HCT116 (cell line): ENCODE results near the gene TTLL9. TPM values are rescaled to one million over a fixed set of nuclear protein-coding genes. Genes with fewer than 3 reads are reported as not detected.

Source experiments
- ATAC-seq: fragments of 200-7000 bp; cut with Tn5 transposase; 2 replicates; pipeline ENCODE4 v1.9.1; 2020; ENCODE audit warnings: mild to moderate bottlenecking, moderate library complexity
- BruUV-seq: library from RNA; stranded (reverse); fragments of 400-500 nt; replicated peaks from 2 replicates; lab custom pipeline; 2021; lab: Mats Ljungman, UMichigan
- CTCF ChIA-PET: fragments of 300-600 bp; sonication (Branson Sonifier 250); formaldehyde crosslinking; loops from one replicate; lab custom pipeline; 2021; ENCODE audit warnings: antibody characterized with exemption; lab: Charles Lee
- POLR2A ChIA-PET: fragments of 300-600, 350-600 bp; sonication (Branson Sonifier 250); formaldehyde crosslinking; loops from one replicate; lab custom pipeline; 2021; ENCODE audit warnings: antibody characterized with exemption; lab: Charles Lee
- RAD21 ChIA-PET, 2 experiments: fragments of 300-600 bp; sonication (Branson Sonifier 250); formaldehyde crosslinking; loops; one replicate each; lab custom pipeline; 2023; ENCODE audit warnings: low total read pairs in 2 of 2; ENCODE audit not compliant: uncharacterized antibody in 2 of 2, unreplicated experiment in 2 of 2, low non-redundant PET in 1 of 2; lab: Charles Lee
- DNase-seq: peaks from one replicate; pipeline ENCODE4 v3.0.0-alpha.2; 2010; ENCODE audit warnings: low read depth, low spot score
- H2AFZ ChIP-seq: fragments of 200-600 bp; shearing (Covaris generic), sonication (generic); 2 replicates; pipeline ENCODE4 v1.6.1; 2017; ENCODE audit warnings: low read depth, mixed run types, mixed read lengths, antibody characterized with exemption, low read length; ENCODE audit not compliant: poor library complexity, severe bottlenecking
- H3K27ac ChIP-seq: 2 replicates; pipeline ENCODE4 v1.5.1; 2012; ENCODE audit warnings: low read depth, low read length
- H3K27me3 ChIP-seq: fragments of 200-600 bp; sonication (generic); 2 replicates; pipeline ENCODE4 v1.6.1; 2016; ENCODE audit warnings: mixed run types, low read length, mixed read lengths; ENCODE audit not compliant: insufficient read depth
- H3K36me3 ChIP-seq, 2 experiments: fragments of 200-500 bp in 1 of 2; fragments of 200-600 bp in 1 of 2; sonication (Bioruptor generic) in 1 of 2; sonication (generic) in 1 of 2; 2 replicates each; pipeline versions ENCODE4 v1.5.1 to v1.6.1; 2014 to 2016; ENCODE audit warnings: low read length in 2 of 2, inconsistent platforms in 1 of 2, mixed read lengths in 1 of 2, mixed run types in 1 of 2; ENCODE audit not compliant: insufficient read depth in 2 of 2, control insufficient read depth in 1 of 2
- H3K4me1 ChIP-seq, 2 experiments: fragments of 200-600 bp in 1 of 2; sonication (generic) in 1 of 2; 2 replicates each; pipeline versions ENCODE4 v1.5.1 to v1.6.1; 2012 to 2017; ENCODE audit warnings: low read length in 2 of 2, inconsistent platforms in 1 of 2, mild to moderate bottlenecking in 1 of 2, mixed read lengths in 1 of 2, mixed run types in 1 of 2, moderate library complexity in 1 of 2; ENCODE audit not compliant: insufficient read depth in 2 of 2, control insufficient read depth in 1 of 2
- H3K4me2 ChIP-seq: fragments of 200-600 bp; sonication (generic); 2 replicates; pipeline ENCODE4 v1.6.1; 2017; ENCODE audit warnings: mixed run types, low read length, mixed read lengths
- H3K4me3 ChIP-seq, 2 experiments: fragments of 200-600 bp in 1 of 2; sonication (generic) in 1 of 2; replicated peaks in 1 of 2; 2 replicates each; pipeline ENCODE4 v1.5.1; 2011 to 2016; ENCODE audit warnings: low read length in 2 of 2, control low read depth in 1 of 2, low read depth in 1 of 2, mild to moderate bottlenecking in 1 of 2, mixed read lengths in 1 of 2, mixed run types in 1 of 2
- H3K79me2 ChIP-seq: fragments of 200-600 bp; sonication (generic); 2 replicates; pipeline ENCODE4 v1.6.1; 2017; ENCODE audit warnings: mild to moderate bottlenecking, mixed run types, low read length, moderate library complexity, mixed read lengths; ENCODE audit not compliant: insufficient read depth
- H3K9ac ChIP-seq: fragments of 200-600 bp; sonication (generic); 2 replicates; pipeline ENCODE4 v1.6.1; 2016; ENCODE audit warnings: low read length, mixed read lengths
- H3K9me2 ChIP-seq: fragments of 200-600 bp; sonication (generic), shearing (Covaris generic); 2 replicates; pipeline ENCODE4 v1.6.1; 2017; ENCODE audit warnings: mixed run types, mild to moderate bottlenecking, moderate library complexity; ENCODE audit not compliant: insufficient read depth
- H3K9me3 ChIP-seq, 2 experiments: fragments of 200-500 bp in 1 of 2; fragments of 200-600 bp in 1 of 2; sonication (Bioruptor generic) in 1 of 2; sonication (generic) in 1 of 2; 2 replicates each; pipeline ENCODE4 v1.6.1; 2014 to 2017; ENCODE audit warnings: low read length in 2 of 2, mixed read lengths in 2 of 2, inconsistent platforms in 1 of 2, low read depth in 1 of 2, mild to moderate bottlenecking in 1 of 2, mixed run types in 1 of 2, moderate library complexity in 1 of 2; ENCODE audit not compliant: control insufficient read depth in 1 of 2, insufficient read depth in 1 of 2
- H4K20me1 ChIP-seq: fragments of 200-600 bp; sonication (generic), shearing (Covaris generic); 2 replicates; pipeline ENCODE4 v1.6.1; 2017; ENCODE audit warnings: mixed run types, mild to moderate bottlenecking, moderate library complexity; ENCODE audit not compliant: insufficient read depth
- CBX3 ChIP-seq: IDR thresholded peaks from 2 replicates; pipeline ENCODE4 v1.6.1; 2012; ENCODE audit warnings: low read depth
- CEBPB ChIP-seq: IDR thresholded peaks from 2 replicates; pipeline ENCODE4 v1.6.1; 2012; ENCODE audit warnings: low read depth
- EZH2 ChIP-seq: fragments of 200-600 bp; sonication (generic); IDR thresholded peaks from 2 replicates; pipeline ENCODE4 v1.6.1; 2017; ENCODE audit warnings: antibody characterized with exemption, mixed run types
- JUND ChIP-seq: IDR thresholded peaks from 2 replicates; pipeline ENCODE4 v1.6.1; 2012
- SIN3A ChIP-seq: IDR thresholded peaks from 2 replicates; pipeline ENCODE4 v1.6.1; 2012; ENCODE audit warnings: low read depth
- intact Hi-C: fragments of 100-400 bp; cut with micrococcal nuclease; formaldehyde crosslinking; loops from 2 replicates; pipeline ENCODE4 v1.10.0; 2022
- total RNA-seq: library from RNA; stranded (reverse); gene quantifications from one replicate; pipeline ENCODE4 v1.2.1, GENCODE V29; 2021; ENCODE audit not compliant: unreplicated experiment
- TF ChIP-seq, protein P1 (sequence below), 3 experiments: fragments of 200-600 bp in 1 of 3; sonication (generic) in 1 of 3; IDR thresholded peaks in 2 of 3; conservative IDR thresholded peaks in 1 of 3; 2 replicates each; pipeline ENCODE4 v1.5.1; 2012 to 2017; ENCODE audit warnings: low read depth in 2 of 3, low read length in 2 of 3, antibody characterized with exemption in 1 of 3, borderline replicate concordance in 1 of 3, control low read depth in 1 of 3, mild to moderate bottlenecking in 1 of 3, mixed read lengths in 1 of 3, mixed run types in 1 of 3, moderate library complexity in 1 of 3; ENCODE audit not compliant: insufficient read depth in 1 of 3
- TF ChIP-seq, protein P2 (sequence below): IDR thresholded peaks from 2 replicates; pipeline ENCODE4 v1.6.1; 2011; ENCODE audit warnings: mild to moderate bottlenecking, low read length, moderate library complexity; ENCODE audit not compliant: insufficient replicate concordance; ENCODE audit errors: extremely low read depth
- TF ChIP-seq, protein P3 (sequence below): IDR thresholded peaks from 2 replicates; pipeline ENCODE4 v1.6.1; 2012

The TTLL9 gene
- total RNA-seq, 1 experiment from 2014 or later = not detected

DNA sequence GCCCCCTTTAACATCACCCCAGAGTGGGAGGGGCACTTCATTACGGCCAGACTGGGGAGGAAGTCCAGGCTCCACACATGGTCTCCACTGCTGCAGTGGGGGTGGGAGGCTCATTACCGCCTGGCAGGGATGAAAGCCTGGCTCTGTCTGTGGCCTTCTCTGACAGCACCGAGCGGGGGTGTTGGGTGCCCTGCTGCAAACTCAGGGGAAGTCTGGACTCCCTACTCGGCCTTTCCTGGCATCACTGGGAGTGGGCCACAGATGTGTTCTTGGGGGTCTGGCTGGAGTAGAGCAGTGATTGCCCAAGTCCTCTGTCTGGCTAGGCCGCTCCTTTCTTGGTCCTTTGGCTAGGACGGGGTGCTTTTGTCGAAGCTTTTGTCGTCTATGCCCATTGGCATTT is 27.1 kb downstream of the TTLL9 start:
- Histone ChIP-seq H3K36me3 (no peaks in the 10 kb centered on the region), H3K9me2 (no peaks in the 10 kb centered on the region), H3K27me3 (no peaks in the 10 kb centered on the region), H3K4me2 (no peak overlapping the region), H3K9ac (no peak overlapping the region), H3K79me2 (no peaks in the 10 kb centered on the region), H3K9me3 (no peaks in the 10 kb centered on the region), H3K27ac (no peak overlapping the region), H3K4me3 (no peak overlapping the region), H4K20me1 (no peaks in the 10 kb centered on the region), H3K4me1 (no peaks in the 10 kb centered on the region), H2AFZ (no peak overlapping the region)
- CTCF ChIA-PET = interaction anchor here (0.6 kb wide), 1 partner anchor 44 kb away, joined by 6 read pairs; no protein-coding TSS in a partner anchor
- ATAC-seq (no peak), DNase-seq (no peak)
- POLR2A ChIA-PET = no interaction called here
- RAD21 ChIA-PET = no interaction called here
- TF ChIP-seq, protein P1, sequence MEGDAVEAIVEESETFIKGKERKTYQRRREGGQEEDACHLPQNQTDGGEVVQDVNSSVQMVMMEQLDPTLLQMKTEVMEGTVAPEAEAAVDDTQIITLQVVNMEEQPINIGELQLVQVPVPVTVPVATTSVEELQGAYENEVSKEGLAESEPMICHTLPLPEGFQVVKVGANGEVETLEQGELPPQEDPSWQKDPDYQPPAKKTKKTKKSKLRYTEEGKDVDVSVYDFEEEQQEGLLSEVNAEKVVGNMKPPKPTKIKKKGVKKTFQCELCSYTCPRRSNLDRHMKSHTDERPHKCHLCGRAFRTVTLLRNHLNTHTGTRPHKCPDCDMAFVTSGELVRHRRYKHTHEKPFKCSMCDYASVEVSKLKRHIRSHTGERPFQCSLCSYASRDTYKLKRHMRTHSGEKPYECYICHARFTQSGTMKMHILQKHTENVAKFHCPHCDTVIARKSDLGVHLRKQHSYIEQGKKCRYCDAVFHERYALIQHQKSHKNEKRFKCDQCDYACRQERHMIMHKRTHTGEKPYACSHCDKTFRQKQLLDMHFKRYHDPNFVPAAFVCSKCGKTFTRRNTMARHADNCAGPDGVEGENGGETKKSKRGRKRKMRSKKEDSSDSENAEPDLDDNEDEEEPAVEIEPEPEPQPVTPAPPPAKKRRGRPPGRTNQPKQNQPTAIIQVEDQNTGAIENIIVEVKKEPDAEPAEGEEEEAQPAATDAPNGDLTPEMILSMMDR (IDR thresholded peaks at IDR 0.05 in 2 of 3, conservative IDR thresholded peaks at IDR 0.05 in 1 of 3; ENCODE audit: borderline replicate concordance in 1 of 3, insufficient read depth in 1 of 3, low read depth in 2 of 3, low read length in 2 of 3) = no peak
- no peak for TF ChIP-seq SIN3A
- TF ChIP-seq, protein P2, sequence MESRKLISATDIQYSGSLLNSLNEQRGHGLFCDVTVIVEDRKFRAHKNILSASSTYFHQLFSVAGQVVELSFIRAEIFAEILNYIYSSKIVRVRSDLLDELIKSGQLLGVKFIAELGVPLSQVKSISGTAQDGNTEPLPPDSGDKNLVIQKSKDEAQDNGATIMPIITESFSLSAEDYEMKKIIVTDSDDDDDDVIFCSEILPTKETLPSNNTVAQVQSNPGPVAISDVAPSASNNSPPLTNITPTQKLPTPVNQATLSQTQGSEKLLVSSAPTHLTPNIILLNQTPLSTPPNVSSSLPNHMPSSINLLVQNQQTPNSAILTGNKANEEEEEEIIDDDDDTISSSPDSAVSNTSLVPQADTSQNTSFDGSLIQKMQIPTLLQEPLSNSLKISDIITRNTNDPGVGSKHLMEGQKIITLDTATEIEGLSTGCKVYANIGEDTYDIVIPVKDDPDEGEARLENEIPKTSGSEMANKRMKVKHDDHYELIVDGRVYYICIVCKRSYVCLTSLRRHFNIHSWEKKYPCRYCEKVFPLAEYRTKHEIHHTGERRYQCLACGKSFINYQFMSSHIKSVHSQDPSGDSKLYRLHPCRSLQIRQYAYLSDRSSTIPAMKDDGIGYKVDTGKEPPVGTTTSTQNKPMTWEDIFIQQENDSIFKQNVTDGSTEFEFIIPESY = no peak
- TF ChIP-seq, protein P3, sequence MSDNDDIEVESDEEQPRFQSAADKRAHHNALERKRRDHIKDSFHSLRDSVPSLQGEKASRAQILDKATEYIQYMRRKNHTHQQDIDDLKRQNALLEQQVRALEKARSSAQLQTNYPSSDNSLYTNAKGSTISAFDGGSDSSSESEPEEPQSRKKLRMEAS = no peak
- no peak for TF ChIP-seq CEBPB
- TF ChIP-seq CBX3 = no peak
- no peak for TF ChIP-seq JUND
- TF ChIP-seq EZH2 = no peak
- intact Hi-C loops = no loop called here
- no TSS peak for BruUV-seq
